GM20000 (cell line): ENCODE results near the gene BMP6.
"Not testable (repeated sequence)": the region's sequence is repeated elsewhere in the genome, so short reads cannot be mapped to it uniquely, and the experiment has no call there.

Experiments used
- DNase-seq: peaks from one replicate; pipeline ENCODE4 v3.0.0; 2012; ENCODE audit warnings: low spot score
- TF ChIP-seq, protein P1 (sequence below): IDR thresholded peaks from 2 replicates; pipeline ENCODE4 v1.5.1; 2012; ENCODE audit warnings: mild to moderate bottlenecking, control low read depth; ENCODE audit errors: extremely low read depth, missing control alignments

Gene BMP6

DNA sequence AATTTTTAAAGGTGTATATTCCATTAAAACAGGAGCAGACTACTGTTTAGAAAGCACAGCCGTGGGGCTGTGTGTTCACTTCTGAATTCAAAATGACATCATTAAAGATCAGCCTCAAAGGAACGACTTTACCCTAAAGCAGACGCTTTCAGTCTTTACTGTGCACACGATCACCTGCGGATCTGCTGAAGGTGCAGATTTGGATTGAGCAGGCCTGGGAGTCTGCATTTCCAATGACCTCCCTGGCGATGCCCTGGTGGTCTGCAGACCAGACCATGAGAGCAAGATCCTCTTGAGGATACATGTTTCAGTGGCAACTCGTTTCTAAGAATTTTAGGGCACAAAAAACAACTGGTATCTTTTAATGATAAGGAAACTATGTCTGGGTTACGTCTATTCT lies 157.5 kb downstream of the BMP6 start:
- TF ChIP-seq, protein P1, sequence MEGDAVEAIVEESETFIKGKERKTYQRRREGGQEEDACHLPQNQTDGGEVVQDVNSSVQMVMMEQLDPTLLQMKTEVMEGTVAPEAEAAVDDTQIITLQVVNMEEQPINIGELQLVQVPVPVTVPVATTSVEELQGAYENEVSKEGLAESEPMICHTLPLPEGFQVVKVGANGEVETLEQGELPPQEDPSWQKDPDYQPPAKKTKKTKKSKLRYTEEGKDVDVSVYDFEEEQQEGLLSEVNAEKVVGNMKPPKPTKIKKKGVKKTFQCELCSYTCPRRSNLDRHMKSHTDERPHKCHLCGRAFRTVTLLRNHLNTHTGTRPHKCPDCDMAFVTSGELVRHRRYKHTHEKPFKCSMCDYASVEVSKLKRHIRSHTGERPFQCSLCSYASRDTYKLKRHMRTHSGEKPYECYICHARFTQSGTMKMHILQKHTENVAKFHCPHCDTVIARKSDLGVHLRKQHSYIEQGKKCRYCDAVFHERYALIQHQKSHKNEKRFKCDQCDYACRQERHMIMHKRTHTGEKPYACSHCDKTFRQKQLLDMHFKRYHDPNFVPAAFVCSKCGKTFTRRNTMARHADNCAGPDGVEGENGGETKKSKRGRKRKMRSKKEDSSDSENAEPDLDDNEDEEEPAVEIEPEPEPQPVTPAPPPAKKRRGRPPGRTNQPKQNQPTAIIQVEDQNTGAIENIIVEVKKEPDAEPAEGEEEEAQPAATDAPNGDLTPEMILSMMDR: no peak
- DNase-seq: no peak

GRCh38 chr6:7886132-7886531 lies 160.2 kb downstream of the BMP6 start:
- TF ChIP-seq, protein P1: no peak
- no peak for DNase-seq

- no peak for DNase-seq
Measured at GRCh38 chr6:7887278-7887991, 161.5 kb downstream of the BMP6 start.

DNA sequence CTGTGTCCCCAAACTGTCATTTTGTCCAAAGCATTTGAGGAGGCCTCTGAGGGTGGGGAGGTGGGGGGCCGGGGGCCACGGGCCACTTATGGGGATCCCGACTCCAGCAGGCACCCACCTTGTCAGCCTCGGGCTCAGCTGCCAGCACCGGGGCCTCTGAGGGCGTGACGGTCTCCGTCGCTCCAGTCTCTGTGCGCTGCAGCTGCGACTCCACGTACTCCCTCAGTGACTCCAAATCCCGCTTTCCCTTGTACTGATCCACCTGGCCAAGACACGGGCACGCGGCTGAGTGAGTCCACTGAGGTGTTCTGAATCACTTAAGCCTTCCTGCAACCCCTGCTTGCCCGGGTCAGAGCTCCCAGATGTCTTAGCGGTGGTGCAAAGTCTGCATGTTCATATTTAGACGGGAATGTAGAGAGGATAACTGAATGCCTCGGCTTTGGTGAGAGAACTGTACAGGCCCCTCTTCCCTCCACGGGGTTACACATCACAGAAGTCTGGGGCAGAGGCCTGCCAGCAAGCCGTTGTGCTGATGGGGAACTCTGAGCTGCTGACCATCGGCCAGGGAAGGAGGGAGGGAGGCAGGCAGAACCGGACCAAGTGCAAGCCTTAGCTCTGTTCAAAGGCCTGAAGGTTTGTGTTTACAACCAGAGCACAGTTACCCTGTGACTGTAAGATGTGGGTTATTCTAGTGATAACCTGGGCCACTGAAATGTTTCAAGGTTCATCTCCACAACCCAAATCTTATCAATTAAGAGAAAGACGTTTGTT lies 162.9 kb downstream of the BMP6 start:
- DNase-seq: no peak
- TF ChIP-seq, protein P1: no peak

More at GRCh38 chr6:7887278-7887991, 161.5 kb downstream of the BMP6 start:
- TF ChIP-seq, protein P1: no peak

GRCh38 chr6:7891078-7891872 lies 165.4 kb downstream of the BMP6 start:
- no peak for DNase-seq
- TF ChIP-seq, protein P1: no peak

GRCh38 chr6:7892367-7892766 lies 166.5 kb downstream of the BMP6 start:
- DNase-seq: not testable (repeated sequence)

DNA sequence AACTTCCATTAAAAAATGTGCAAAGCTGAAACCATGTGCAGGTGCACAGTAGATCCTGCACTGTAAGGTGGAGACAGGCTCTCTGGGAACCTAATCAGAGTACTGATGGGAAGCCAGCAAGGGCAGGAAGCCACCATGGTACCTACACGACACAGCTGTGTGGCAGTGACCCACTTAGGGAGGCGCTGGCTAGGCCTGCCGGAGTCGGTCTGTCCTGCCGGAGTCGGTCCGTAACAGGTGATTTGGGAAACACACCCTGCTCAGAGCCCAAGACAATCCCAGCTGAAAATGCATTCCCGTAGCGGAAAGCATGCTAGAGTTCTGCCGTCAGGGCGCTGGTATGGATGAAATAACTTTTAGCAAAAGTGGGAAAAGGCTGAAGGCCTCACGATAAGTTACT lies 167.4 kb downstream of the BMP6 start:
- TF ChIP-seq, protein P1: no peak
- DNase-seq: no peak
